Measurements from ENCODE around the gene LYPLA2. TPM values are rescaled to one million over a fixed set of nuclear protein-coding genes. Genes with fewer than 3 reads are reported as not detected.
"Not testable (repeated sequence)": the region's sequence is repeated elsewhere in the genome, so short reads cannot be mapped to it uniquely, and the experiment has no call there.

The LYPLA2 gene
- total RNA-seq, 1 donor from 2014 or later = 75.5 TPM

DNA sequence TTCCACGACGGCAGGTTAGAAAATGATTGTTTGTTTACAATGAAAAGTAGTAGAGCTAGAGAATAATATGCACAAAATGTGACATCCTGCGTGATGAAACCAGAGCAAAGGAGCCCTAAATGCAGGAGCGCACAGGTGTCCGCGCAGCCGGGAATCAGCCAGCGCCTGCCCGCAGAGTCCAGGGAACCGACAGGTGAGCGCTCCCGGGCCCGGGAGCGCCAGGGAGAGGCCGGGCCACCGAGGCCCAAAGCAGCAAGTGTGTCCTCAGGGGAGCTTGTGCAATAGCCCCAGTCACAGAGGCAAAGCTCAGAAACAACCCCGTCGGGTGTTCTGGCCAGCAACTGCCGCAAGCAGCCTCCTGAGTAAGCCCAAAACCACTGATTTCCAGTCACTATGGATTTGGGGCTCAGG, 10.4 kb downstream of the LYPLA2 start:
- no peaks in the 10 kb centered on the region for H3K27me3 Mint-ChIP-seq (ENCODE audit: low read depth)
- TF ChIP-seq CTCF (IDR thresholded peaks at IDR 0.05; ENCODE audit: unreplicated experiment) = no peak
- peaks cover 15% of the 10 kb centered on the region for H3K4me1 Mint-ChIP-seq
- H3K27ac Mint-ChIP-seq = peak overlapping the region; percentile 94
- H3K36me3 Mint-ChIP-seq = peaks cover 10% of the 10 kb centered on the region
- no peak for DNase-seq (ENCODE audit: low spot score in 2 of 2, unreplicated experiment in 2 of 2)
- peak overlapping the region; percentile 76 for H3K4me3 Mint-ChIP-seq
- H3K9me3 Mint-ChIP-seq = no peaks in the 10 kb centered on the region

DNA sequence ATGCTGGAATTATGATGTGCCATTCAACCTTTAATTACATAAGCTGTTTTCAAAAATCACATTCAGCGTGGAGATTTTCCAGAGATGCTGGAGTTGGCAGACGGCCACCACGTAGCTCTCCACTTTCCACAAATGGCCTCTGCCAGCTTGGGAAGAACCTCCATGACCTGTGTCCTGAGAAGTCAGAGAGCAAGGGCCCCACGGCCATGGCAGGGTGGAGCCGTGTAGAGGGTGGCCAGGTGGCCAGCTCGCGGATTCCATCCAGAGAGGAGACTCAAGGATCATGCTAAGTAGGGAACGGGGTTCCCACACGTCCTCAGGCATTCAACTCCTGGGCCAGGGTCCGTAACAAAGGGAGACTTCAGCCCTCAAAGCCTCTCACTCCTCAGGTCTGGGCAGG, 10.9 kb downstream of the LYPLA2 start:
- no peak for DNase-seq (ENCODE audit: low spot score in 2 of 2, unreplicated experiment in 2 of 2)
- Mint-ChIP-seq H3K27me3 (ENCODE audit: low read depth) (no peaks in the 10 kb centered on the region), H3K4me3 (peak overlapping the region; percentile 76), H3K27ac (peak overlapping the region; percentile 43), H3K36me3 (peaks cover 10% of the 10 kb centered on the region), H3K9me3 (no peaks in the 10 kb centered on the region), H3K4me1 (peaks cover 15% of the 10 kb centered on the region)
- no peak for TF ChIP-seq CTCF (IDR thresholded peaks at IDR 0.05; ENCODE audit: unreplicated experiment)

DNA sequence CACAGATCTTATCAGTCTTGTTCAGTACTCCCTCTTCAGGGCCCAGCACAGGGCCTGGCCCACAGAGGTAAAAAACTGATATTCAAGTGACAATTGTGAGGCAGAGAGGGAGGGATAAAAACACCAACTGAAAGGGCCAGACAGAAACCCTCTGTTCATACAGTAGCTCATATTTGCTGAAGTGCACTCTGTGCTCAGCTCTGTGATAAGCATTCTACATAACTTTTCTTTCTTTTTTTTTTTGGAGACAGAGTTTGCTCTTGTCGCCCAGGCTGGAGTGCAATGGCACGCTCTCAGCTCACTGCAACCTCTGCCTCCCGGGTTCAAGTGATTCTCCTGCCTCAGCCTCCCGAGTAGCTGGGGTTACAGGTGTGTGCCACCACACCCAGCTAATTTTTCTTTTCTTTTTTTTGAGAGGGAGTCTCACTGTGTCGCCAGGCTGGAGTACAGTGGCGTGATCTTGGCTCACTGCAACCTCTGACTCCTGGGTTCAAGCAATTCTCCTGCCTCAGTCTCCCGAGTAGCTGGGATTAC, 11.9 kb downstream of the LYPLA2 start:
- not testable (repeated sequence) for DNase-seq (ENCODE audit: low spot score in 2 of 2, unreplicated experiment in 2 of 2); H3K27ac Mint-ChIP-seq; H3K27me3 Mint-ChIP-seq (ENCODE audit: low read depth); H3K9me3 Mint-ChIP-seq; H3K4me3 Mint-ChIP-seq
- peaks cover 15% of the 10 kb centered on the region for H3K4me1 Mint-ChIP-seq
- H3K36me3 Mint-ChIP-seq = peaks cover 10% of the 10 kb centered on the region

DNA sequence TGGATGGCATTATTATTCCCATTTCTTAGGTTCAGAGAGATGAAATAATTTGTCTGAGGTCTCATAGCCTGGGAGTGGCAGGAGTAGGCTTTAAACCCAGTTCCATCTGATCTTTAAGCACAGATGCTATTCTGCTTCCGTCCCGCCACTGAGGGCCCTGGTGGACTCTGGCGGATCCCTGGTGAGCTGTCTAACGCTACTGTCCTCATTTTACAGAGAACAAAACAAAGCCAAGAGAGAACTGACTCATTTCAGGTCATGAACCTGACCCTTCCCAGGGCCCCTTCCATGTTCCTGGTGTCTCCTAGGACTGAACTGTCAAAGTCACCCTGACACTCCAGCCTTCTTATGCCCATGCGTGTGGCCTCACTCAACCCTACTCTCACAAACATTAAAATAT, 12.7 kb downstream of the LYPLA2 start:
- no peak for TF ChIP-seq CTCF (IDR thresholded peaks at IDR 0.05; ENCODE audit: unreplicated experiment)
- Mint-ChIP-seq H3K9me3 (no peaks in the 10 kb centered on the region), H3K27ac (no peak overlapping the region), H3K4me3 (no peak overlapping the region), H3K4me1 (peaks cover 15% of the 10 kb centered on the region), H3K36me3 (peaks cover 10% of the 10 kb centered on the region), H3K27me3 (ENCODE audit: low read depth) (no peaks in the 10 kb centered on the region)
- no peak for DNase-seq (ENCODE audit: low spot score in 2 of 2, unreplicated experiment in 2 of 2)

DNA sequence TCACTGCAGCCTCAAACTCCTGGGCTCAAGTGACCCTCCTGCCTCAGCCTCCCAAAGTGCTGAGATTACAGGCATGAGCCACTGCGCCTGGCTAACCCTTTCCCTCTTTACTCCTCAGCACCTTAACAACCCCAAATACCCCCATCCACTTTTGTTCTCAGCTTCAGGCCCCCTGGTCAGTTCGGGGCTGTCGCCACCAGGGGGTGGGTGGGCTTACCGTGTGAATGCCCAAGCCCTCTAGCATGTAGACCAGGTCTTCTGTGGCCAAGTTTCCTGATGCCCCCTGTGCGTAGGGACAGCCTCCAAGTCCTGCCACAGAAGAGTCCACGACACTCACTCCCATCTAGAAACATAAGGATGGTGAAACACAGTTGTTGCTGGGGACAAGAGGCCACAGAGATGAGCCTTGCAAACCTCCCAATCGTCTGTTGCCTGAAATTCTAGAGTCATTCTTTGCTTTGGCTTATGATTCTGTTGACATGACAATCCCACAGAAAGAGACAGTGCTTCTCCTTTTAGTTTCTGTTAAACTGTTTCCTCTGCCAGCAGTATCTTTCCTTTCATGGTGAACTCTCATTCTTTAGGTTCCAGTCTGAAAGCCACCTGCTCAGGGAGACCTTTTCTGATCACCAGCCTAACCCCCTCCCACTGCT, 13.4 kb downstream of the LYPLA2 start:
- Mint-ChIP-seq H3K4me1 (peaks cover 14% of the 10 kb centered on the region), H3K27ac (no peak overlapping the region), H3K36me3 (peaks cover 10% of the 10 kb centered on the region), H3K4me3 (no peak overlapping the region), H3K9me3 (no peaks in the 10 kb centered on the region), H3K27me3 (ENCODE audit: low read depth) (no peaks in the 10 kb centered on the region)
- DNase-seq (ENCODE audit: low spot score in 2 of 2, unreplicated experiment in 2 of 2) = no peak
- peak; percentile 50 for TF ChIP-seq CTCF (IDR thresholded peaks at IDR 0.05; ENCODE audit: unreplicated experiment)

DNA sequence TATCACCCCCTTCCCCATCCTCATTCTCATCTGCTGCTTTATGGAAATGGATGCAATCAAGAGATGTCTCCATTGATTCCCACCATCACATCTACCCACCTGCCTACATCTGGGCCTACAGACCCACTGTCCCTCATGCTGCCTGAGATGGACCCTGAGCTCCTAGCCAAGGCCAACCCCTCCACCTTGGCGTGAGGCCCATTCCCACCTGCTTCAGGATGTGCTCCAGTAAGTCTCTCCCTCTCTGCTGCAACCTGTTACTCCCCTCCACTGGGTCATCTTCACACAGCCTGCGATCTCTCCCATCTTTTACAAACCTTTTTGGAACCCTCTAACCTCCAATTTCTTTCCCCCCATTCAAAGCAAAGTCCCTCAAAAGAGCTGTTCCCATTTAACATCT, 14.1 kb downstream of the LYPLA2 start:
- no peak for TF ChIP-seq CTCF (IDR thresholded peaks at IDR 0.05; ENCODE audit: unreplicated experiment)
- Mint-ChIP-seq H3K9me3 (no peaks in the 10 kb centered on the region), H3K4me1 (peaks cover 9% of the 10 kb centered on the region), H3K36me3 (peaks cover 10% of the 10 kb centered on the region), H3K4me3 (no peak overlapping the region), H3K27ac (no peak overlapping the region), H3K27me3 (ENCODE audit: low read depth) (no peaks in the 10 kb centered on the region)
- DNase-seq (ENCODE audit: low spot score in 2 of 2, unreplicated experiment in 2 of 2) = no peak
